HG03457 (cell line): Measurements from ENCODE around the gene GBGT1.

Source experiments
- ATAC-seq: cut with Tn5 transposase; IDR thresholded peaks from one replicate; pipeline ENCODE4 v1.9.1; 2021; ENCODE audit warnings: moderate number of reproducible peaks; ENCODE audit not compliant: unreplicated experiment

The GBGT1 gene

GRCh38 chr9:133104718-133105460 is 58.8 kb downstream of the GBGT1 start:
- no peak for ATAC-seq

- no peak for ATAC-seq
Measured at GRCh38 chr9:133103987-133104505, 59.7 kb downstream of the GBGT1 start.

DNA sequence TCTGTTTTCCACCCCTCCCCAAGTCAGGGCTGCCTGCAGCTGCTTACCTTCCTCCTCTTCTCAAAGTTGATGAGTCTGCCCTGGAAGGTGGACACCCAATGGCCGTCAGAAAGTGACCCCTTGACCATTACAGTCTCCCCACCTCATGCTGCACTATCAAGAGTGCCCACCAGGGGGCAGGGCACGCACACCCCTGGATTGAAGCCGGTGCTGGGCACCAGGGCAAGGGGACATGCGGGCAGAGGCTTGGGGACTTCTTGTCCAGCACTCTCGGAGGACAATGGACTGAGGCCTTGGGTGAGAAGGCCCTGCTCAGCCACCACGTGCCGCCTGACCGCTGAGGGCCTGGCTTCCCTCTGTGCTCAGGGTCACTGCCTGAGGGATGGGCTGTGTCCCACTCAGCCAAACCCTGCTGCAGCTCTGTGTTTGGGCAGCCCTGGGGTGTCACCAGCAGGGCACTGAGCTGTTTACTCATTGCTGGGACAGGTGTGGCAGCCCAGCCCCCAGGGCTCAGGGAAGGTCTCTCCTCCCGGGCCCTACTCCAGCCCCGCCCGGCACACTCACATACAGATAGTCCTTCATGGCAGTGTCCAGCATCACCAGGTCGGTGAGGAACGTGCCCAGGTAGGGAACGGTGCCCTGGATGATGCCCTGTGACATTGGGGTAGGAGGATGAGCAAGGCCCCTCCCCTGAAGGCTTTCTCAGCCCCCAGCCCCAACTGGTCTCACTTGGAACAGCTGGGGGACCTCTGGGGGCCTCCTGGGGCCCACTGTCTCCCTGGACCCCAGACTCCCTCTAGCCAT is 60.3 kb downstream of the GBGT1 start:
- no peak for ATAC-seq
